WTC11 (cell line): Measurements from ENCODE around the gene SAP30BP. TPM values are rescaled to one million over a fixed set of nuclear protein-coding genes. Genes with fewer than 3 reads are reported as not detected.

Experiments
- ATAC-seq: fragments of 200-7000 bp; cut with Tn5 transposase; 2 replicates; pipeline ENCODE4 v1.10.0; 2021; ENCODE audit warnings: mild to moderate bottlenecking, moderate library complexity
- Bru-seq: library from RNA; stranded (reverse); fragments of 400-500 nt; gene quantifications from one replicate; lab custom pipeline; 2021; lab: Mats Ljungman, UMichigan
- CTCF ChIA-PET: fragments of 300-600 bp; sonication (Branson Sonifier 250); formaldehyde crosslinking; loops from one replicate; lab custom pipeline; 2021; ENCODE audit warnings: antibody characterized with exemption; lab: Charles Lee
- POLR2A ChIA-PET: fragments of 350-600 bp; sonication (Branson Sonifier 250); formaldehyde crosslinking; loops from one replicate; lab custom pipeline; 2021; ENCODE audit warnings: antibody characterized with exemption; lab: Charles Lee
- DNase-seq: peaks from one replicate; pipeline ENCODE4 v3.0.0; 2021; ENCODE audit warnings: low spot score
- H3K27ac Mint-ChIP-seq: 2 replicates; pipeline ENCODE4 v1.8.0; 2021; ENCODE audit warnings: mixed read lengths
- H3K27me3 Mint-ChIP-seq: 2 replicates; pipeline ENCODE4 v1.8.0; 2021; ENCODE audit warnings: low read depth, mild to moderate bottlenecking, moderate library complexity, mixed read lengths
- H3K36me3 Mint-ChIP-seq: 2 replicates; pipeline ENCODE4 v1.8.0; 2021; ENCODE audit warnings: mixed read lengths
- H3K4me1 Mint-ChIP-seq: 2 replicates; pipeline ENCODE4 v1.8.0; 2022; ENCODE audit warnings: mixed read lengths
- H3K4me3 Mint-ChIP-seq: 2 replicates; pipeline ENCODE4 v1.8.0; 2021; ENCODE audit warnings: mild to moderate bottlenecking, moderate library complexity, mixed read lengths
- H3K9me3 Mint-ChIP-seq: 2 replicates; pipeline ENCODE4 v1.8.0; 2021; ENCODE audit warnings: mixed read lengths
- CBFB ChIP-seq: sonication (generic); formaldehyde crosslinking; IDR thresholded peaks from 2 replicates; pipeline ENCODE4 v1.8.1; 2022; ENCODE audit warnings: mild to moderate bottlenecking, low read depth, missing genetic modification reagents
- CREB1 ChIP-seq: sonication (generic); formaldehyde crosslinking; IDR thresholded peaks from 2 replicates; pipeline ENCODE4 v1.8.0; 2023; ENCODE audit warnings: mild to moderate bottlenecking, missing genetic modification reagents
- CREM ChIP-seq: sonication (generic); formaldehyde crosslinking; IDR thresholded peaks from 2 replicates; pipeline ENCODE4 v1.8.1; 2022; ENCODE audit warnings: mild to moderate bottlenecking, missing genetic modification reagents, moderate library complexity
- EMX1 ChIP-seq: fragments of 250-450 bp; sonication (Bioruptor Pico); IDR thresholded peaks from 2 replicates; pipeline ENCODE4 v1.8.0; 2021; ENCODE audit warnings: mild to moderate bottlenecking
- ETV6 ChIP-seq: sonication (generic); formaldehyde crosslinking; IDR thresholded peaks from 2 replicates; pipeline ENCODE4 v1.8.1; 2022; ENCODE audit warnings: mild to moderate bottlenecking, missing genetic modification reagents
- FOXK1 ChIP-seq: sonication (generic); formaldehyde crosslinking; IDR thresholded peaks from 2 replicates; pipeline ENCODE4 v1.8.0; 2022; ENCODE audit warnings: mild to moderate bottlenecking, moderate library complexity, missing genetic modification reagents
- FOXP1 ChIP-seq: sonication (generic); formaldehyde crosslinking; IDR thresholded peaks from 2 replicates; pipeline ENCODE4 v1.8.0; 2022; ENCODE audit warnings: missing genetic modification reagents, mild to moderate bottlenecking, moderate library complexity, borderline replicate concordance
- HMGXB4 ChIP-seq: sonication (generic); formaldehyde crosslinking; IDR thresholded peaks from 2 replicates; pipeline ENCODE4 v1.8.1; 2023; ENCODE audit warnings: mild to moderate bottlenecking, moderate library complexity, missing genetic modification reagents
- JAZF1 ChIP-seq: fragments of 250-450 bp; sonication (Bioruptor Pico); IDR thresholded peaks from 2 replicates; pipeline ENCODE4 v1.9.0; 2021; ENCODE audit warnings: moderate library complexity, mild to moderate bottlenecking, inconsistent platforms
- MAX ChIP-seq: sonication (generic); formaldehyde crosslinking; IDR thresholded peaks from 2 replicates; pipeline ENCODE4 v1.8.0; 2022; ENCODE audit warnings: mild to moderate bottlenecking, missing genetic modification reagents
- NFATC4 ChIP-seq: fragments of 250-450 bp; sonication (Bioruptor Pico); IDR thresholded peaks from 2 replicates; pipeline ENCODE4 v1.9.0; 2021; ENCODE audit warnings: mild to moderate bottlenecking
- NFYB ChIP-seq: sonication (generic); formaldehyde crosslinking; conservative IDR thresholded peaks from 2 replicates; pipeline ENCODE4 v1.8.0; 2022; ENCODE audit warnings: low read depth, missing genetic modification reagents
- RORB ChIP-seq: fragments of 250-450 bp; sonication (Bioruptor Pico); IDR thresholded peaks from 2 replicates; pipeline ENCODE4 v1.9.0; 2021; ENCODE audit warnings: mild to moderate bottlenecking
- SMAD3 ChIP-seq: sonication (generic); formaldehyde crosslinking; IDR thresholded peaks from 2 replicates; pipeline ENCODE4 v1.8.0; 2022; ENCODE audit warnings: missing genetic modification reagents, mild to moderate bottlenecking, borderline replicate concordance
- SP1 ChIP-seq: sonication (generic); formaldehyde crosslinking; conservative IDR thresholded peaks from 2 replicates; pipeline ENCODE4 v1.8.1; 2022; ENCODE audit warnings: missing genetic modification reagents
- TEAD1 ChIP-seq: sonication (generic); formaldehyde crosslinking; IDR thresholded peaks from 2 replicates; pipeline ENCODE4 v1.8.0; 2022; ENCODE audit warnings: mild to moderate bottlenecking, missing genetic modification reagents
- USF1 ChIP-seq: sonication (generic); formaldehyde crosslinking; IDR thresholded peaks from 2 replicates; pipeline ENCODE4 v1.8.0; 2022; ENCODE audit warnings: mild to moderate bottlenecking, missing genetic modification reagents
- ZBTB43 ChIP-seq: sonication (generic); formaldehyde crosslinking; IDR thresholded peaks from 2 replicates; pipeline ENCODE4 v1.8.1; 2023; ENCODE audit warnings: mild to moderate bottlenecking, missing genetic modification reagents
- ZNF138 ChIP-seq: sonication (generic); formaldehyde crosslinking; conservative IDR thresholded peaks from 2 replicates; pipeline ENCODE4 v1.8.1; 2022; ENCODE audit warnings: mild to moderate bottlenecking, moderate library complexity, missing genetic modification reagents
- ZNF317 ChIP-seq: sonication (generic); formaldehyde crosslinking; IDR thresholded peaks from 2 replicates; pipeline ENCODE4 v1.8.1; 2023; ENCODE audit warnings: low read depth, mild to moderate bottlenecking, moderate library complexity, missing genetic modification reagents, borderline replicate concordance
- ZNF396 ChIP-seq: fragments of 250-450 bp; sonication (Bioruptor Pico); IDR thresholded peaks from 2 replicates; pipeline ENCODE4 v1.8.0; 2021; ENCODE audit warnings: mild to moderate bottlenecking, moderate library complexity, borderline replicate concordance
- ZNF416 ChIP-seq: fragments of 250-450 bp; sonication (Bioruptor Pico); IDR thresholded peaks from 2 replicates; pipeline ENCODE4 v1.9.0; 2021; ENCODE audit warnings: mild to moderate bottlenecking, inconsistent platforms
- ZNF671 ChIP-seq: fragments of 250-450 bp; sonication (Bioruptor Pico); IDR thresholded peaks from 2 replicates; pipeline ENCODE4 v1.8.0; 2021; ENCODE audit warnings: mild to moderate bottlenecking
- long read RNA-seq, 3 experiments: library from RNA in 1 of 3; library from capped mRNA in 1 of 3; library from polyadenylated mRNA in 1 of 3; unstranded in 2 of 3; stranded (forward) in 1 of 3; transcript quantifications; one replicate each; pipeline ENCODE4 v2.0.0, GENCODE V29; 2021
- total RNA-seq: library from RNA; stranded (reverse); gene quantifications from 3 replicates; pipeline ENCODE4 v1.2.3, GENCODE V29; 2021
- TF ChIP-seq, protein P1 (sequence below): sonication (generic); formaldehyde crosslinking; IDR thresholded peaks from 2 replicates; pipeline ENCODE4 v1.8.1; 2022; ENCODE audit warnings: mild to moderate bottlenecking, moderate library complexity, missing genetic modification reagents
- TF ChIP-seq, protein P2 (sequence below): sonication (generic); formaldehyde crosslinking; IDR thresholded peaks from 2 replicates; pipeline ENCODE4 v1.8.0; 2023; ENCODE audit warnings: missing genetic modification reagents, mild to moderate bottlenecking, borderline replicate concordance

Gene SAP30BP
- total RNA-seq (67.5 to 86.8 TPM (median 72.0 TPM) in 3 replicates), Bru-seq, nascent RNA (percentile 81 among the genes with signal in this experiment)
- long read RNA-seq, experiment 1, transcript SAP30BP-225 (11 exons, 2,722 nt): major isoform, 227 of 286 reads
- long read RNA-seq, experiment 1, transcript SAP30BP-202 (10 exons, 2,439 nt): minor isoform, 18 of 286 reads
- long read RNA-seq, experiment 1, transcript SAP30BP-221 (12 exons, 1,000 nt): minor isoform, 5 of 286 reads
- long read RNA-seq, experiment 1, partial matches to known transcripts: 4 of 286 reads
- long read RNA-seq, experiment 1, other reads (novel, unspliced or antisense): 28 of 286 reads
- long read RNA-seq, experiment 2, transcript SAP30BP-225 (11 exons, 2,722 nt): major isoform, 44 of 81 reads
- long read RNA-seq, experiment 2, partial matches to known transcripts: 10 of 81 reads
- long read RNA-seq, experiment 2, other reads (novel, unspliced or antisense): 20 of 81 reads
- long read RNA-seq, experiment 3, transcript SAP30BP-225 (11 exons, 2,722 nt): major isoform, 143 of 176 reads
- long read RNA-seq, experiment 3, transcript SAP30BP-221 (12 exons, 1,000 nt): minor isoform, 5 of 176 reads
- long read RNA-seq, experiment 3, partial matches to known transcripts: 12 of 176 reads
- long read RNA-seq, experiment 3, other reads (novel, unspliced or antisense): 12 of 176 reads

GRCh38 chr17:75666959-75667790 lies at the start of gene SAP30BP, which contains the start of gene RECQL5:
Gene SAP30BP, plus strand, starts transcription at chr17:75667338. Its CDS starts 35 bp downstream, at chr17:75667373.
Gene RECQL5, minus strand, starts transcription at chr17:75667154. Its CDS starts 597 bp downstream, at chr17:75666557.
- ATAC-seq (peak; percentile 100), DNase-seq (peak; percentile 96)
- no peak within 1 kb of the TSS for H3K4me3 Mint-ChIP-seq
- H3K9me3 Mint-ChIP-seq: no peaks in the 10 kb centered on the region
- no peaks in the 10 kb centered on the region for H3K27me3 Mint-ChIP-seq
- H3K4me1 Mint-ChIP-seq: peaks cover 12% of the 10 kb centered on the region
- peaks cover 45% of the 10 kb centered on the region for H3K36me3 Mint-ChIP-seq
- H3K27ac Mint-ChIP-seq: peak within 1 kb of the TSS; percentile 65; the same call in 1 of the 2 replicates
- ChIA-PET POLR2A (interaction anchor here (0.6 to 1.0 kb wide), 4 partner anchors 34 to 293 kb away, joined by 3 to 6 read pairs (median 4); partner anchors contain the start of gene SMIM5), CTCF (interaction anchor here (0.6 to 3.6 kb wide), 16 partner anchors 8 to 383 kb away, joined by 3 to 22 read pairs (median 3); partner anchors contain the start of genes GALK1, SMIM5 and TSEN54)
- TF ChIP-seq ZBTB43 (CRISPR knock-in tag) (peak; percentile 65; the same call in 1 of the 2 replicates), MAX (CRISPR knock-in tag) (peak; percentile 76), CBFB (CRISPR knock-in tag) (no peak), SMAD3 (CRISPR knock-in tag) (no peak), EMX1 (CRISPR knock-in tag) (no peak), CREB1 (CRISPR knock-in tag) (0 out of 2 replicates have a peak, but pooled peaks have one; percentile 14), CREM (peak; percentile 99), ZNF138 (CRISPR knock-in tag) (no peak), USF1 (CRISPR knock-in tag) (0 out of 2 replicates have a peak, but pooled peaks have one; percentile 40), ZNF317 (no peak), NFYB (CRISPR knock-in tag) (peak; percentile 70), JAZF1 (CRISPR knock-in tag) (no peak), FOXK1 (peak; percentile 96), RORB (no peak), ZNF416 (CRISPR knock-in tag) (no peak), HMGXB4 (CRISPR knock-in tag) (peak; percentile 39; the same call in 1 of the 2 replicates), ZNF671 (CRISPR knock-in tag) (no peak), ZNF396 (CRISPR knock-in tag) (no peak), ETV6 (CRISPR knock-in tag) (peak; percentile 53; the same call in 1 of the 2 replicates), SP1 (CRISPR knock-in tag) (peak; percentile 93), TEAD1 (peak; percentile 65; the same call in 1 of the 2 replicates), NFATC4 (CRISPR knock-in tag) (no peak), FOXP1 (CRISPR knock-in tag) (peak; percentile 30; the same call in 1 of the 2 replicates)
- TF ChIP-seq, protein P1, sequence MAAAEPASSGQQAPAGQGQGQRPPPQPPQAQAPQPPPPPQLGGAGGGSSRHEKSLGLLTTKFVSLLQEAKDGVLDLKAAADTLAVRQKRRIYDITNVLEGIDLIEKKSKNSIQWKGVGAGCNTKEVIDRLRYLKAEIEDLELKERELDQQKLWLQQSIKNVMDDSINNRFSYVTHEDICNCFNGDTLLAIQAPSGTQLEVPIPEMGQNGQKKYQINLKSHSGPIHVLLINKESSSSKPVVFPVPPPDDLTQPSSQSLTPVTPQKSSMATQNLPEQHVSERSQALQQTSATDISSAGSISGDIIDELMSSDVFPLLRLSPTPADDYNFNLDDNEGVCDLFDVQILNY (CRISPR knock-in tag): no peak
- TF ChIP-seq, protein P2, sequence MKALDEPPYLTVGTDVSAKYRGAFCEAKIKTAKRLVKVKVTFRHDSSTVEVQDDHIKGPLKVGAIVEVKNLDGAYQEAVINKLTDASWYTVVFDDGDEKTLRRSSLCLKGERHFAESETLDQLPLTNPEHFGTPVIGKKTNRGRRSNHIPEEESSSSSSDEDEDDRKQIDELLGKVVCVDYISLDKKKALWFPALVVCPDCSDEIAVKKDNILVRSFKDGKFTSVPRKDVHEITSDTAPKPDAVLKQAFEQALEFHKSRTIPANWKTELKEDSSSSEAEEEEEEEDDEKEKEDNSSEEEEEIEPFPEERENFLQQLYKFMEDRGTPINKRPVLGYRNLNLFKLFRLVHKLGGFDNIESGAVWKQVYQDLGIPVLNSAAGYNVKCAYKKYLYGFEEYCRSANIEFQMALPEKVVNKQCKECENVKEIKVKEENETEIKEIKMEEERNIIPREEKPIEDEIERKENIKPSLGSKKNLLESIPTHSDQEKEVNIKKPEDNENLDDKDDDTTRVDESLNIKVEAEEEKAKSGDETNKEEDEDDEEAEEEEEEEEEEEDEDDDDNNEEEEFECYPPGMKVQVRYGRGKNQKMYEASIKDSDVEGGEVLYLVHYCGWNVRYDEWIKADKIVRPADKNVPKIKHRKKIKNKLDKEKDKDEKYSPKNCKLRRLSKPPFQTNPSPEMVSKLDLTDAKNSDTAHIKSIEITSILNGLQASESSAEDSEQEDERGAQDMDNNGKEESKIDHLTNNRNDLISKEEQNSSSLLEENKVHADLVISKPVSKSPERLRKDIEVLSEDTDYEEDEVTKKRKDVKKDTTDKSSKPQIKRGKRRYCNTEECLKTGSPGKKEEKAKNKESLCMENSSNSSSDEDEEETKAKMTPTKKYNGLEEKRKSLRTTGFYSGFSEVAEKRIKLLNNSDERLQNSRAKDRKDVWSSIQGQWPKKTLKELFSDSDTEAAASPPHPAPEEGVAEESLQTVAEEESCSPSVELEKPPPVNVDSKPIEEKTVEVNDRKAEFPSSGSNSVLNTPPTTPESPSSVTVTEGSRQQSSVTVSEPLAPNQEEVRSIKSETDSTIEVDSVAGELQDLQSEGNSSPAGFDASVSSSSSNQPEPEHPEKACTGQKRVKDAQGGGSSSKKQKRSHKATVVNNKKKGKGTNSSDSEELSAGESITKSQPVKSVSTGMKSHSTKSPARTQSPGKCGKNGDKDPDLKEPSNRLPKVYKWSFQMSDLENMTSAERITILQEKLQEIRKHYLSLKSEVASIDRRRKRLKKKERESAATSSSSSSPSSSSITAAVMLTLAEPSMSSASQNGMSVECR (CRISPR knock-in tag): 0 out of 2 replicates have a peak, but pooled peaks have one; percentile 22
